GM23248 (cell line): ENCODE measurements around the gene DGKI. TPM values are rescaled to one million over a fixed set of nuclear protein-coding genes. Genes with fewer than 3 reads are reported as not detected.

Experiments
- DNase-seq: peaks from one replicate; pipeline ENCODE4 v3.0.0-alpha.2; 2015
- H2AFZ ChIP-seq: fragments of 200-600 bp; sonication (generic); 2 replicates; pipeline ENCODE4 v1.6.1; 2016; ENCODE audit warnings: antibody characterized with exemption
- H3F3A ChIP-seq: fragments of 200-600 bp; sonication (generic); 2 replicates; pipeline ENCODE4 v1.6.1; 2016; ENCODE audit warnings: mild to moderate bottlenecking, antibody characterized with exemption, mixed run types; ENCODE audit not compliant: insufficient read depth
- H3K27ac ChIP-seq: fragments of 200-600 bp; sonication (generic); 2 replicates; pipeline ENCODE4 v1.5.1; 2016; ENCODE audit warnings: mild to moderate bottlenecking
- H3K27me3 ChIP-seq: fragments of 200-600 bp; sonication (generic); replicated peaks from 2 replicates; pipeline ENCODE4 v1.6.1; 2016; ENCODE audit warnings: mild to moderate bottlenecking; ENCODE audit not compliant: insufficient read depth
- H3K36me3 ChIP-seq: fragments of 200-600 bp; sonication (generic); 2 replicates; pipeline ENCODE4 v1.6.1; 2016; ENCODE audit warnings: low read depth, mild to moderate bottlenecking
- H3K4me1 ChIP-seq: fragments of 200-600 bp; sonication (generic); 2 replicates; pipeline ENCODE4 v1.6.1; 2016; ENCODE audit warnings: mild to moderate bottlenecking; ENCODE audit not compliant: insufficient read depth
- H3K4me2 ChIP-seq: fragments of 200-600 bp; sonication (generic); one replicate; pipeline ENCODE4 v1.6.1; 2016; ENCODE audit warnings: mild to moderate bottlenecking; ENCODE audit not compliant: unreplicated experiment
- H3K4me3 ChIP-seq: fragments of 200-600 bp; sonication (generic); 2 replicates; pipeline ENCODE4 v1.5.1; 2016; ENCODE audit warnings: mild to moderate bottlenecking
- H3K79me2 ChIP-seq: fragments of 200-600 bp; sonication (generic); 2 replicates; pipeline ENCODE4 v1.6.1; 2016; ENCODE audit warnings: mild to moderate bottlenecking; ENCODE audit not compliant: insufficient read depth
- H3K9ac ChIP-seq: fragments of 200-600 bp; sonication (generic); 2 replicates; pipeline ENCODE4 v1.6.1; 2016; ENCODE audit warnings: mild to moderate bottlenecking
- H3K9me2 ChIP-seq: fragments of 200-600 bp; sonication (generic); 2 replicates; pipeline ENCODE4 v1.6.1; 2016; ENCODE audit warnings: mixed run types, mild to moderate bottlenecking, moderate library complexity; ENCODE audit not compliant: insufficient read depth
- H3K9me3 ChIP-seq: fragments of 200-600 bp; sonication (generic); one replicate; pipeline ENCODE4 v1.6.1; 2017; ENCODE audit warnings: low read depth
- H4K20me1 ChIP-seq: fragments of 200-600 bp; sonication (generic); 2 replicates; pipeline ENCODE4 v1.6.0; 2016; ENCODE audit not compliant: insufficient read depth
- EZH2 ChIP-seq: fragments of 200-600 bp; sonication (generic); IDR thresholded peaks from 2 replicates; pipeline ENCODE4 v1.6.1; 2018; ENCODE audit warnings: antibody characterized with exemption, mild to moderate bottlenecking; ENCODE audit not compliant: insufficient read depth, poor library complexity, severe bottlenecking
- EZH2phosphoT487 ChIP-seq: fragments of 200-600 bp; sonication (generic); IDR thresholded peaks from 2 replicates; pipeline ENCODE4 v1.6.1; 2018; ENCODE audit warnings: antibody characterized with exemption, moderate library complexity, mild to moderate bottlenecking, low read depth; ENCODE audit not compliant: insufficient read depth
- WGBS, 2 experiments: methylation state at CpG; one replicate each; pipeline ENCODE4 v1.1.6; 2015 to 2017; ENCODE audit warnings: low lambda C conversion rate in 2 of 2, low coverage in 1 of 2; ENCODE audit errors: missing lambda C conversion rate in 2 of 2; 5-methylcytosine and 5-hydroxymethylcytosine counted together
- in situ Hi-C: fragments of 300-500 bp; cut with MboI; formaldehyde crosslinking; loops from 2 replicates; pipeline ENCODE4 v1.15.0; 2020
- polyA plus RNA-seq: library from polyadenylated mRNA; unstranded; fragments of >200 nt; fragmentation: Nextera tagmentation; extraction: Ambion mirVana; gene quantifications from 2 replicates; pipeline ENCODE4 v1.2.1, GENCODE V29; 2016
- total RNA-seq: library from RNA; depleted of rRNA; stranded (reverse); fragments of >200 nt; shearing (Covaris generic); gene quantifications from 2 replicates; pipeline ENCODE4 v1.2.3, GENCODE V29; 2014

DGKI gene
- total and polyA plus RNA-seq, 2 experiments from 2014 or later, result 5.4 to 25.9 TPM

- Histone ChIP-seq H3K36me3 (peaks cover 7% of the 10 kb centered on the region; the same call in 1 of the 2 replicates), H3F3A (peaks cover 17% of the 10 kb centered on the region), H3K9ac (peak overlapping the region; percentile 61), H3K27me3 (no peaks in the 10 kb centered on the region), H2AFZ (peak overlapping the region; percentile 78), H3K4me2 (peak overlapping the region; percentile 19), H3K79me2 (peaks cover 5% of the 10 kb centered on the region; the same call in 1 of the 2 replicates), H3K4me1 (peaks cover 32% of the 10 kb centered on the region), H3K27ac (peak overlapping the region; percentile 47), H3K9me3 (no peaks in the 10 kb centered on the region), H3K4me3 (peak overlapping the region; percentile 19; the same call in 1 of the 2 replicates), H4K20me1 (no peaks in the 10 kb centered on the region), H3K9me2 (no peaks in the 10 kb centered on the region)
- TF ChIP-seq EZH2 (no peak), EZH2phosphoT487 (no peak)
- in situ Hi-C loops, result no loop called here
- DNase-seq, result peak; percentile 40
- 43 to 57% methylated on average over 6 of the region's 6 CpGs for WGBS, 2 experiments
These were observed 191.0 kb downstream of the DGKI start for GRCh38 chr7:137655804-137656203.

GRCh38 chr7:137652721-137653120 lies 194.1 kb downstream of the DGKI start:
- Histone ChIP-seq H3K27ac (no peak overlapping the region), H3K79me2 (no peaks in the 10 kb centered on the region), H3K36me3 (peaks cover 13% of the 10 kb centered on the region; the same call in 1 of the 2 replicates), H2AFZ (no peak overlapping the region), H3K4me2 (no peak overlapping the region), H3K27me3 (no peaks in the 10 kb centered on the region), H3K4me3 (no peak overlapping the region), H3K9me3 (no peaks in the 10 kb centered on the region), H3K9me2 (no peaks in the 10 kb centered on the region), H3F3A (peaks cover 15% of the 10 kb centered on the region), H3K4me1 (peaks cover 32% of the 10 kb centered on the region), H3K9ac (no peak overlapping the region), H4K20me1 (no peaks in the 10 kb centered on the region)
- TF ChIP-seq EZH2 (no peak), EZH2phosphoT487 (no peak)
- DNase-seq, result peak; percentile 74
- in situ Hi-C loops, result loop anchor here (5.0 kb wide), 1 partner anchor 245 kb away; no protein-coding TSS in a partner anchor
- 24 to 27% methylated on average over 1 of the region's 1 CpG for WGBS, 2 experiments

GRCh38 chr7:137647905-137648565 lies 198.7 kb downstream of the DGKI start:
- Histone ChIP-seq H3K9ac (no peak overlapping the region), H3K9me2 (no peaks in the 10 kb centered on the region), H3K9me3 (no peaks in the 10 kb centered on the region), H3K79me2 (no peaks in the 10 kb centered on the region), H2AFZ (no peak overlapping the region), H3K4me3 (no peak overlapping the region), H3K4me2 (no peak overlapping the region), H3F3A (peaks cover 10% of the 10 kb centered on the region), H3K27me3 (0 out of 2 replicates have a peak, but pooled peaks cover 6% of the 10 kb centered on the region), H4K20me1 (no peaks in the 10 kb centered on the region), H3K27ac (no peak overlapping the region), H3K4me1 (0 out of 2 replicates have a peak, but pooled peaks cover 7% of the 10 kb centered on the region), H3K36me3 (peaks cover 19% of the 10 kb centered on the region; the same call in 1 of the 2 replicates)
- in situ Hi-C loops, result no loop called here
- TF ChIP-seq EZH2phosphoT487, result no peak
- TF ChIP-seq EZH2, result no peak
- DNase-seq, result no peak
- 88 to 94% methylated on average over 3 of the region's 3 CpGs for WGBS, 2 experiments

GRCh38 chr7:137642472-137642871 lies 204.3 kb downstream of the DGKI start:
- Histone ChIP-seq H3F3A (peaks cover 30% of the 10 kb centered on the region), H3K36me3 (0 out of 2 replicates have a peak, but pooled peaks cover 15% of the 10 kb centered on the region), H3K27me3 (0 out of 2 replicates have a peak, but pooled peaks cover 6% of the 10 kb centered on the region), H3K4me2 (no peak overlapping the region), H2AFZ (no peak overlapping the region), H3K79me2 (no peaks in the 10 kb centered on the region), H3K4me3 (no peak overlapping the region), H3K9ac (no peak overlapping the region), H3K27ac (no peak overlapping the region), H4K20me1 (no peaks in the 10 kb centered on the region), H3K4me1 (peaks cover 16% of the 10 kb centered on the region; the same call in 1 of the 2 replicates), H3K9me2 (no peaks in the 10 kb centered on the region), H3K9me3 (no peaks in the 10 kb centered on the region)
- WGBS, 2 experiments, result 4% methylated on average over 2 of the region's 2 CpGs
- peak; percentile 80 for DNase-seq
- in situ Hi-C loops, result no loop called here
- TF ChIP-seq EZH2phosphoT487, result peak; percentile 100
- TF ChIP-seq EZH2, result no peak

GRCh38 chr7:137642031-137642430 lies 204.7 kb downstream of the DGKI start:
- no peak for TF ChIP-seq EZH2phosphoT487
- TF ChIP-seq EZH2, result no peak
- H2AFZ ChIP-seq, result no peak overlapping the region
- 0 out of 2 replicates have a peak, but pooled peaks cover 15% of the 10 kb centered on the region for H3K36me3 ChIP-seq
- H3K4me3 ChIP-seq, result no peak overlapping the region
- H3K27me3 ChIP-seq, result 0 out of 2 replicates have a peak, but pooled peaks cover 5% of the 10 kb centered on the region
- H3K27ac ChIP-seq, result no peak overlapping the region
- in situ Hi-C loops, result no loop called here
- peaks cover 16% of the 10 kb centered on the region; the same call in 1 of the 2 replicates for H3K4me1 ChIP-seq
- H3K9me3 ChIP-seq, result no peaks in the 10 kb centered on the region
- DNase-seq, result peak; percentile 60
- no peak overlapping the region for H3K9ac ChIP-seq
- no peak overlapping the region for H3K4me2 ChIP-seq
- no peaks in the 10 kb centered on the region for H4K20me1 ChIP-seq
- H3F3A ChIP-seq, result peaks cover 30% of the 10 kb centered on the region
- H3K9me2 ChIP-seq, result no peaks in the 10 kb centered on the region
- H3K79me2 ChIP-seq, result no peaks in the 10 kb centered on the region
